ENCODE data around the gene TRPT1. TPM values are rescaled to one million over a fixed set of nuclear protein-coding genes. Genes with fewer than 3 reads are reported as not detected.

TRPT1 gene
- total RNA-seq, 4 donors from 2014 or later, result 48.4 to 62.2 (median 52.8) TPM

- H3K27me3 ChIP-seq, result no peaks in the 10 kb centered on the region
- TF ChIP-seq EP300 (IDR thresholded peaks at IDR 0.05) (no peak), POLR2A (IDR thresholded peaks at IDR 0.05) (no peak)
Measured at GRCh38 chr11:64261556-64262080, 35.6 kb upstream of the TRPT1 start.

GRCh38 chr11:64260147-64260708 is 34.2 kb upstream of the TRPT1 start:
- Histone ChIP-seq H3K4me1 (no peaks in the 10 kb centered on the region), H3K27me3 (no peaks in the 10 kb centered on the region), H3K27ac (no peak overlapping the region), H3K4me3 (no peak overlapping the region), H3K36me3 (peaks cover 95% of the 10 kb centered on the region), H3K9me3 (no peaks in the 10 kb centered on the region)
- no peak for TF ChIP-seq POLR2AphosphoS5 (IDR thresholded peaks at IDR 0.05)
- no peak for DNase-seq (ENCODE audit: low spot score in 2 of 2)
- 94% methylated on average over 6 of the region's 6 CpGs for WGBS

More at GRCh38 chr11:64261556-64262080, 35.6 kb upstream of the TRPT1 start:
- 89% methylated on average over 13 of the region's 18 CpGs for WGBS
- no peak overlapping the region for H3K27ac ChIP-seq
- peaks cover 93% of the 10 kb centered on the region for H3K36me3 ChIP-seq
- no peaks in the 10 kb centered on the region for H3K4me1 ChIP-seq
- H3K9me3 ChIP-seq, result no peaks in the 10 kb centered on the region
- H3K4me3 ChIP-seq, result no peak overlapping the region
- no peak for DNase-seq (ENCODE audit: low spot score in 2 of 2)

- Histone ChIP-seq H3K27me3 (no peaks in the 10 kb centered on the region), H3K4me3 (no peak overlapping the region), H3K9me3 (no peaks in the 10 kb centered on the region), H3K36me3 (peaks cover 94% of the 10 kb centered on the region), H3K4me1 (no peaks in the 10 kb centered on the region), H3K27ac (no peak overlapping the region)
- no peak for DNase-seq (ENCODE audit: low spot score in 2 of 2)
- 80% methylated on average over 4 of the region's 4 CpGs for WGBS
- TF ChIP-seq EP300 (IDR thresholded peaks at IDR 0.05), result no peak
- TF ChIP-seq CTCF (IDR thresholded peaks at IDR 0.05), result no peak
- TF ChIP-seq POLR2A (IDR thresholded peaks at IDR 0.05), result no peak
- TF ChIP-seq POLR2AphosphoS5 (IDR thresholded peaks at IDR 0.05), result no peak
Measured at GRCh38 chr11:64259533-64260067, 33.6 kb upstream of the TRPT1 start.

DNA sequence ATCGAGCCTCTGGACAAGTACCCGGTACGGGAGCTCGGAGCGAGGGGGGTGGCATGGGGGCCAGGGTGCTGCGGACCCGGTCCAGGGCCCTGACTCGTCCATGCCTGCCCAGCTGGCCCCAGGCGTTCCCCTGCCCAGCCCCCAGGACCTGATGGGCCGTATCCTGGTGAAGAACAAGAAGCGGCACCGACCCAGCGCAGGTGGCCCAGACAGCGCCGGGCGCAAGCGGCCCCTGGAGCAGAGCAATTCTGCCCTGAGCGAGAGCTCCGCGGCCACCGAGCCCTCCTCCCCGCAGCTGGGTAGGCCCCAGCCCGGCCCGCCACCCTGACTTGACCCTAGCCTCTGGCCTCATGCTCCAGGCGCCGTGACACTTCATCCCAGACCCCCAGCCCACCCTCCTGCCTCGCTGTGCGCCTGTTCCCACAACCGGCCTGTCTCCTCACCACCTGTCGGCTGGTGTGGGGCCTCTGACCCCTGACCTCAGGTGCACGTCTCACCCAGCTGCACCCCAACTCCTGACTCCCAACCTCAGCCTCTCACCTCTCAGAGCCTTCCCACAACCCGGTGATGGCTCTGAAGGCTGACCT is 33.1 kb upstream of the TRPT1 start:
- TF ChIP-seq EP300 (IDR thresholded peaks at IDR 0.05), result no peak
- Histone ChIP-seq H3K4me3 (no peak overlapping the region), H3K36me3 (peaks cover 93% of the 10 kb centered on the region), H3K4me1 (no peaks in the 10 kb centered on the region), H3K9me3 (no peaks in the 10 kb centered on the region), H3K27ac (no peak overlapping the region), H3K27me3 (no peaks in the 10 kb centered on the region)
- 93% methylated on average over 22 of the region's 32 CpGs for WGBS
- DNase-seq (ENCODE audit: low spot score in 2 of 2), result no peak

DNA sequence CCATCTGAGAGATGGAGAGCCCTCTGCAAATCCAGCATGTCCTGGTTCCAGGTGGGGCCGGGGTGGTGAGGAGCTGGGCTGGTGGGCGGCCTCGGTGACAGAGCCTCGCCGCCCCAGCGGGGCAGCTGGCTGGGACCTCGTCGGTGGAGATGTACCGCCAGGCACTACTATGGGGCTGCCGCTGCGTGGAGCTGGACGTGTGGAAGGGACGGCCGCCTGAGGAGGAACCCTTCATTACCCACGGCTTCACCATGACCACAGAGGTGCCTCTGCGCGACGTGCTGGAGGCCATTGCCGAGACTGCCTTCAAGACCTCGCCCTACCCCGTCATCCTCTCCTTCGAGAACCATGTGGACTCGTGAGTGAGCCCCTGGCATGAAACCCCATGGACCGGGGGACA is 32.4 kb upstream of the TRPT1 start:
- no peak for TF ChIP-seq CTCF (IDR thresholded peaks at IDR 0.05)
- TF ChIP-seq EP300 (IDR thresholded peaks at IDR 0.05), result no peak
- TF ChIP-seq POLR2AphosphoS5 (IDR thresholded peaks at IDR 0.05), result no peak
- no peak for TF ChIP-seq POLR2A (IDR thresholded peaks at IDR 0.05)

GRCh38 chr11:64256300-64256699 is 30.3 kb upstream of the TRPT1 start:
- Histone ChIP-seq H3K27ac (no peak overlapping the region), H3K9me3 (no peaks in the 10 kb centered on the region), H3K4me1 (peaks cover 24% of the 10 kb centered on the region), H3K36me3 (peaks cover 66% of the 10 kb centered on the region), H3K4me3 (no peak overlapping the region), H3K27me3 (no peaks in the 10 kb centered on the region)
- 30% methylated on average over 2 of the region's 15 CpGs for WGBS
- TF ChIP-seq POLR2A (IDR thresholded peaks at IDR 0.05) (no peak), POLR2AphosphoS5 (IDR thresholded peaks at IDR 0.05) (no peak), EP300 (IDR thresholded peaks at IDR 0.05) (no peak), CTCF (IDR thresholded peaks at IDR 0.05) (no peak)
- DNase-seq (ENCODE audit: low spot score in 2 of 2), result no peak

More for the DNA sequence above, 32.4 kb upstream of the TRPT1 start:
- Histone ChIP-seq H3K9me3 (no peaks in the 10 kb centered on the region), H3K4me3 (no peak overlapping the region), H3K36me3 (peaks cover 86% of the 10 kb centered on the region), H3K4me1 (peaks cover 7% of the 10 kb centered on the region), H3K27ac (no peak overlapping the region), H3K27me3 (no peaks in the 10 kb centered on the region)
- DNase-seq (ENCODE audit: low spot score in 2 of 2), result no peak
- 90% methylated on average over 13 of the region's 24 CpGs for WGBS

Data from suprapubic skin (tissue), 4 donors.